Epithelial cell of prostate (primary cell): Measurements from ENCODE around the gene PRR33.

ENCODE experiments used
- DNase-seq: peaks from one replicate; pipeline ENCODE4 v3.0.0-alpha.2; 2011; ENCODE audit warnings: low read depth, low spot score
- H3K27ac ChIP-seq: fragments of 450-650 bp; 2 replicates; pipeline ENCODE4 v1.5.1; 2017; ENCODE audit warnings: mild to moderate bottlenecking

PRR33 gene

GRCh38 chr11:1928891-1929541 lies 37.3 kb upstream of the PRR33 start:
- no peak for DNase-seq
- H3K27ac ChIP-seq, result no peak overlapping the region

GRCh38 chr11:1928470-1928890 lies 36.8 kb upstream of the PRR33 start:
- DNase-seq, result no peak
- no peak overlapping the region for H3K27ac ChIP-seq

GRCh38 chr11:1927848-1928469 lies 36.3 kb upstream of the PRR33 start:
- H3K27ac ChIP-seq, result no peak overlapping the region
- DNase-seq, result no peak

- DNase-seq, result no peak
- H3K27ac ChIP-seq, result no peak overlapping the region
Observed at GRCh38 chr11:1927026-1927847, 35.5 kb upstream of the PRR33 start.

- no peak overlapping the region for H3K27ac ChIP-seq
- DNase-seq, result no peak
Observed at GRCh38 chr11:1926156-1927025, 34.7 kb upstream of the PRR33 start.

- no peak for DNase-seq
- no peak overlapping the region for H3K27ac ChIP-seq
Observed at GRCh38 chr11:1925373-1926155, 33.9 kb upstream of the PRR33 start.

GRCh38 chr11:1924646-1925372 lies 33.1 kb upstream of the PRR33 start:
- DNase-seq, result no peak
- H3K27ac ChIP-seq, result no peak overlapping the region

- no peak for DNase-seq
- H3K27ac ChIP-seq, result no peak overlapping the region
Observed at GRCh38 chr11:1924181-1924580, 32.5 kb upstream of the PRR33 start.

GRCh38 chr11:1923201-1923956 lies 31.7 kb upstream of the PRR33 start:
- no peak for DNase-seq
- H3K27ac ChIP-seq, result no peak overlapping the region

- H3K27ac ChIP-seq, result no peak overlapping the region
- no peak for DNase-seq
Observed at GRCh38 chr11:1922481-1923081, 30.9 kb upstream of the PRR33 start.

- no peak for DNase-seq
Observed at GRCh38 chr11:1921574-1922141, 30.0 kb upstream of the PRR33 start.

GRCh38 chr11:1920909-1921573 lies 29.3 kb upstream of the PRR33 start:
- no peak overlapping the region for H3K27ac ChIP-seq
- no peak for DNase-seq

More at GRCh38 chr11:1921574-1922141, 30.0 kb upstream of the PRR33 start:
- no peak overlapping the region for H3K27ac ChIP-seq

GRCh38 chr11:1920128-1920908 lies 28.6 kb upstream of the PRR33 start:
- H3K27ac ChIP-seq, result no peak overlapping the region
- no peak for DNase-seq

GRCh38 chr11:1919391-1920127 lies 27.9 kb upstream of the PRR33 start, which contains the start of gene TNNT3:
TNNT3 (plus strand) TSS chr11:1919703; CDS start chr11:1922875, 3,172 bp downstream.
- DNase-seq, result no peak
- no peak within 1 kb of the TSS for H3K27ac ChIP-seq
